ENCODE data around the gene MAP2K5.

The MAP2K5 gene

DNA sequence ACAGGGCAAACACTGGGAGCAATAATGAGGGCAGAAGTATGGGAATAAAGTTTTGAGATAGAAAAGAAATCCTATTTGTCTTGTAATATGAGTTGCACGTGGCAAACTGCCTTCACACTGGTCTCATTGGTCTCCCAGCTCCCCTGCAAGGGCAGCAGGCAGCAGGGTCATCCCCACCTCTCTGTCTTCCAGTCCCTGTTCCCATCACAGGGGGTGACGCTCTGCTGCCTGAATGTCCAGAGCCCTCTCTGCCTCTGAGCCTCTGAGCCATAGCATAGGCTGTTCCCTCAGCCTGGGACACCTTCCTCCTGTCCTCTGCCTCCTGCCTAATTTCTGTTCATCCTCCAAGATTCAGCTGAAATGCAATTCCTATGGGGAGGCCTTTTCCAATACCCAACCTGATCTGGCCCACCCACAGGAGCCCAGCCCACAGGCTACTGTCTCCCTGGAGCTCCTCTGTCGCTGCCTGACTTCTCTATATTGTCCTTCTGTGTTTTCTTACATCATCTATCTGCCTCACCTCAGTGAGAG lies 270.7 kb downstream of the MAP2K5 start:
- DNase-seq: no peak

DNA sequence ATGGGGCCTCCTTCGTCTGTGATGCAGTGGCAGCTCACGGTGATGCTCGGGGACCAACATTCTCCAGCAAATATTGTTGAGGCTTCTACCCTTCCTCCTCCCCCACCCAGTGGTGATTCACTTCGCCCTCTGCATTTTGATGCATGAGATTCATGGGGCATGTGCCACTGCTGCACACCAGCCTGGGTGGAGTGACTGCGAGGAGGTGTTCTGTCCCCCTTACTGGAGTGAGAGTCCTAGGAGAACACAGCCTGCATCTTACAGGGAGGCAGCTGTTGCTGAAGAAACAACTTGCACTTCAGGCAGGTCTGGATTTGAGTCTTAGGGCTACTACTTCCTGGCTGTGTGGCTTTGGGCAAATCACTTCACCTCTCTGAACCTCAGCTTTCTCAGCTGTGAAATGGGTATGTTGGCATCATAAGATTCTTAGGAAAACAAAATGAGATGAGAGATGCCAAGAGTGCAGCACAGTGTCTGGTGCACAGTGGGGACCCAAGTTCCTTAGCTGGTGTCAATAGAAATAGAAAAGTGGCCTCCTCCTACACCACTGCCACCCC lies 272.6 kb downstream of the MAP2K5 start:
- DNase-seq: no peak

DNA sequence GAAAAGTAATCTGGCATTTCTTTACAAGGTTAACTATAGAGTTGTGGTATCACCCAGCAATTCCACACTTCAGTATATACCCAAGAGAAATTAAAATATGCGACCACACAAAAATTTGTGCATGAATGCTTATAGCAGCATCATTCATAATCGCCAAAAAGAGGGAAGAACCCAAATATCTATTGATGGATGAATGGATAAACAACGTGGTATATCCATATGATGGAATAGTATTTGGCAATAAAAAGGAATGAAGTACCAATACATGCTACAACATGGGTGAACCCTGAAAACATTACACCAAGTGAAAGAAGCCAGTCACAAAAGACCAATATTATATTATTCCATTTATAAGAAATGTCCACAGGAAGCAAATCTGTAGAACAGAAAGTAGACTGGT lies 274.2 kb downstream of the MAP2K5 start:
- DNase-seq: no peak

DNA sequence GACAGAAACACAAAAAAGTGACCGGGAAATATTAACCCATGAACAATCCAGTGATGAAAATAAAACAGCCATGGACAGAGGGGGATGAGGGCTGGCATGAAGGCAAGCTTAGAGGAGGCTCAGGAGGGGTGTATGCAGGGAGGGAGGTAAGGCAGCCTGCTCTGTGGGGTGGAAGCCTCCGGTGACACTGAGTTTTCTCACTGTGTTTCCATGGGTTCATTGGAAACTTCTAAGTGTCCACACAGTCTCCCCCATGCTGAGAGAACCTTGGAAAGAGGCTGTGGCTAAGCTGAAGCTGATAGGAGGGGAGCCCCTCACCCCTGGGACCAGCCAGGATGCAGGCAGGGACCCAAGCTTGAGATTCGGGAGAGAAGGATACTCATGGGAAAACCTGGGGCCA lies 276.0 kb downstream of the MAP2K5 start:
- DNase-seq: no peak

DNA sequence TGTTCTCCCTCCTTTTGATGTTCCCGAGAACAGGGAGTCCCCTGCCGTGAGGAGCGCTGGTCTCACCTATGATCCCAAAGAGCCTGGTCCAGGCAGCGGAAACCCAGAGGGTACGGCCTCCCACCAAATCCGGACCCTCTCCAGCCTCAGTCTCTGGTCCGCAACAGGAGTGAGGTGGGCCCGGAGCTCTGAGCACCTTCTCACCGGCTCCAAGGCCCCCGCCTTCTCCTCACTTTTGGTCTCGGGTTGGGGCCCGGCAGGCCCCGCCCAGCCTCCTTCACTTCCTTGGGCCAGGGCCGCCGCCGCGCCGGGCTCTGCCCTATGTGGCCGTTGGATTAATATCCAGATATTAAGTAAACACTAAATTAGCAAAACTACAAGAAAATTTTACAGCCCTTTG lies 277.1 kb downstream of the MAP2K5 start:
- DNase-seq: no peak

DNA sequence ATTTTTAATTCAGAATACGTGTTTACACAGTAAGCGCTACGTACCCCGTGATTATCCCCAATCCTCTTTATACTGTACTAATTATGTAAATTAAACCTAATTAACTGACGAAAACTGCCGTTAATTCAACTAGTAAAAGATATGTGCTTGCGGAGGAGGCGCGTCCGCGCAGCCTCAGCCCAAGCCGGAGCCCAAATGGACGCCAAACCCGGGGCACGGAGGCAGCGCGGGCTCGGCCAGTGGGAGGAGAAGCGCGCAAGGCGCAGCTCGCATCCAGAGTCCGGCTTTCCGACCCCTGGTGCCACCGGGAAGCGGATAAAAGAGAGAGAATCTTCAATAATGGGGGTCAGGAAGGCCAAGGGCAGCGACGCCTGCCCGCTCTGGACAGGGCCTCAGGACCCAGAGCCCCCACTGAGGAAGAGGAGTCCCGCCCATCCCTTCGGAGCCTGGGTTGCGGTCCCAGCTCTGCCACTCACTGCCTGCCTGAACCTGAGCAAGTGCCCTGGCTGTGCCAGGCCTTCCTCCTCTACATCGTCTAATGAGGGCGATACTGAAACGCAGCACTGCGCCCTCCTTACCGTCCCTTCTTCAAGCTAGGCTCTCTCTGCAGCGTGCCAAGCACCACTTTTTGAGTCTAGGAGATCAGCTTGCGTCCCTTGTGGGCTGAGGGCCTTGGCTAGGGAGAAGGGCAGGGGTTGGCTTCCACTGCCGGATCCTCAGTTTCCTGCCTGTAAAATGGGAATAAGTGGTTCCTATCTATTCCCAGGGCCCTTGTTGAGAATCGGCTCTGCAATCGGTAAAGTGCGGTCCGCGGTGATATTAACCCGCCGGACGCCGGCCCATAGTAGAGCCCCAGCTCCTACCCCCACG lies 277.9 kb downstream of the MAP2K5 start:
- DNase-seq: no peak

DNA sequence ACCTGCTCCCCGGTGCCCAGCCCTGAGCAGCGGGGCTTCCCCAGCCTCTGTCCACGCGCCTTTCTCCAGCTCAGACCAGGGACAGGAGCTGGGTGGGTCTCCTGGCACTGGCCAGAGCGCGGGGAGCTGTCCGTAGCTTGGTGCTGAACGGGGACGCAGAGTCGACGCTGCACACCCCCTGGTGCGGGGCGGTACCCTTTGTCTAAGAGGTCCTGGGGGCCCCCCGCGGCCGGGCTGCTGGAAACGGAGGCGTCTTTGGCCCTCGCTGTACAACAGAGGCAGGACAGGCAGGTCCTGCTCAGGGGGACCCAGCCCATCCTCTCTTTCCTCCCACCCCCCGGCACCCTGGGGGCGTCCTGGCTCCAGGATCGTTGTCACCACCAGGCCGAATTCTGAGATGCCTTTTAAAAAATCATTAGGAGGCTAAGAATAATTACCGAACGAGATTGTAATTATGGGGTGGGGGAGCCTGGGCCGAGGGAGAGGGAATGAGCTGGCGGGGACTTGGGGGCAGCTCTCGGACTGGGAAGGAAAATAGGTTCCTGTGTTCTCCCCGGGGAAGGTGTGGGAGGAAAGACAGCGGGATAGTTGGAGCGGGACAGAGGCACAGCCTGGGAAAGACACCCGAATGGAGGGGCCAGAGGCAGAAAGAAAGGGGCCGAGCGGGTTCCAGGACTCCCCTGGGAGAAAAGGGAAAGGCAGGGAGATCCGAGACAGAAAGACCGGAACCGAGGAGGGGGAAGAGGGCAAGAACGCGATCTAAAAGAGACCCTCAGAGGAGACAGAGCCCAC lies 278.7 kb downstream of the MAP2K5 start:
- no peak for DNase-seq

DNA sequence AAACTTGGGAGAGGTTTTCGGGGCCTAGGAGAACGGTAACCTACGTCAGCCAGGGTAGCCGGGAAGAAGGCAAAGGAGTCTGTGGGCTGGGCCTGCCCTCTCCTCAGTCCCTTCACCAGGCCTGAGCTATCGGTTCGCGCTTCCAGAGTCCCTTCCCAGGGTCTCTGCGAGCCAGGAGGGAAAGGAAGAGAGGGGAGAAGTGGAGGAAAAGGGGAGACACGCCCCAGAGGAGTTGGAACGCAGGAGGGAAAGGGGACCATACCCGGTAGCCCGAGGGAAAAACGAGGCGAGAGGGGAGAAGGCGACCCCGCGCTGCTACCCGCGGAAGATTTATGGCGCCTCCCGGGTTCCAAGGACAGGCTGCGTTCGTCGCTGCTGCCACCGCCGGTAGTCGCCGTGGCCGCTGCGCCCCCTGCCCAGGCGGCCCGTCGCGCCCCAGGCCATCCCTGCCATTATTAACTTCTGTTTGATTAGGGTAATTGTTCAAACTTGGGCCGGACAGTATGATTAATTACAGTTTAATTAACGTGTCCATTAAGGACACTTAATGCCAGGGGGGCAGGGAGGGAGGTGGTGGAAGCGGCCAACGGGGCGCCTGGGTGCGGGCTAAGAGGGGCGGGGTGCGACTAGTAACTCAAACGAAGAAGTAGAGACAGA lies 279.4 kb downstream of the MAP2K5 start:
- DNase-seq: no peak

DNA sequence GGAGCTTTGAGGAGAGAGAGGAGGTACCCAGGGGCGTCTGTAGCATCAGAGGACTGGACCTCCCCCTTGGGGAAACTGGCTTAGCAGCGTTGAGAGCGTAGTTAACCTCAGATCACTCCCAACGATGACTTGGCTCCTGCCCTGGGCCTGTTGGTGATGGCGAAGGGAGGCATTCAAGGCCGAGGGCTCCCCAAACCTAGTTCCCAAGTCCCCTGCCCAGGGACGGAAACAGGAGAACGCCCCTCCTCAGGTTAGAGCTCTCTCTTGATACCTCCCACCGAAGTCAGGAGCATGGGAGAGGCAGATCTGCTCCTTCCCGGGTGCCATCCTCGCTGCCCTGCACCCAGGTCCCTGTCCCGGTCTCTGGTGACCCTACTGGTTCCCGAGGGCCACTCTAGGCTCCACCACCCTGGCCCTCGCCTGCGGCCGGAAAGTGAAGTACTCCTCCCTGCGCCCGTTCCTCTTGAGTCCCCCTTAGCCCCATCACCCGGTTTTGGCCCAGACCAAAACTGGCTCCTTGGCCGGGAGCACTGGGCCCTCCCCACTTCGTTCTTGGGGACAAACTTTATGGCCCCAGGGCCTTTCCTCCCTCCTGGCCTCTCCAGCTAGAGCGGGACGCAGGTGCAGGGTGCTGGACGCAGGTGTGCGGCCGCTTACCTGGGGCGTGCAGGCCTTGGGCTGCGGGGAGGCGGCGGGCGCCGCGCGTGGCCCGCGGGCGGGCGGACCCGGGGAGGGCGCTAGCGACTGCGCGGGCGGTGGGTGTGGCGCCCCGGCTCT lies 280.2 kb downstream of the MAP2K5 start:
- no peak for DNase-seq

DNA sequence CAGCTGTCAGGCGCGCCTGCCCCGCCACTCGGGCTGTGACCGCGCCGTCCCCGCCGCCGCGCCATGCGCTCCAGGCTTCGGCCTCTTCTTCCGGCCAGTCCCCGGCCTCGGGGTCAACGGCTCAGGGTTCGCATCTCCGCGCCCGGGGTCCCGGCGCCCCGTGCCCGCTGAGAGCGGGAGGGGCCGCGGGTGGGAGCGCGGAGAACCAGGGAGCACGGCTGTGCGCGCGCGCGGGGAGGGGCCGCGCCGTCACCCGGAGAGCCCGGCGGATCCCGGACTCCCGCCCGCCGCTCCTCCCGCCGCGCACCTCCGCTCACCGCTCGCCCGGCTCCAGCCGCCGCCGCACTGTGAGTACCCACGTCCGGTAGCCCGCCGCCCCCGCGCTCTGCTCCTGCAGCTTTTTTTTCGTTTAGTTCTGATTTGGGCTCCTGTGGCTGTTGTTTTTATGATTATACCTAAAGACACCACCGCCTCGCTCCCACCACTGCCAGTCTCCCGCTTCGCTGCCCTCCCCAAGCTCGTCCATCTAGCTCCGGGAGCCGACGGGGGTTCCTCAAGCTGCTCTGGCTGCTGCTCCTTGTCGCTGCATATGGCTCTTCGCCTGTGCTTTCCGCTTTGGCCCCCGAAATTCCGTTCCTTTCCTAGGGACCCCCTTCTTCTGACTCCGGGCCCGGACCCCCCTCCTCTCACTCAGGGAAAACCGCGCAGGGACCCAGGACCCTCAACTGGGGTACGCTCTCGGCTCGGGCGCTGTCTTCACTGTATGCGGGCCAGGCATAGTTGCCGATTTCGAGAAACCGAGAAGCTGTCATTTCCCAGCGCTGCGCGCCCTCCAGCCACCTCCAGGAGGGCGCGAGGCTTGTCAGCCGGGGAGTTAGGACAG lies 281.1 kb downstream of the MAP2K5 start:
- DNase-seq: no peak

DNA sequence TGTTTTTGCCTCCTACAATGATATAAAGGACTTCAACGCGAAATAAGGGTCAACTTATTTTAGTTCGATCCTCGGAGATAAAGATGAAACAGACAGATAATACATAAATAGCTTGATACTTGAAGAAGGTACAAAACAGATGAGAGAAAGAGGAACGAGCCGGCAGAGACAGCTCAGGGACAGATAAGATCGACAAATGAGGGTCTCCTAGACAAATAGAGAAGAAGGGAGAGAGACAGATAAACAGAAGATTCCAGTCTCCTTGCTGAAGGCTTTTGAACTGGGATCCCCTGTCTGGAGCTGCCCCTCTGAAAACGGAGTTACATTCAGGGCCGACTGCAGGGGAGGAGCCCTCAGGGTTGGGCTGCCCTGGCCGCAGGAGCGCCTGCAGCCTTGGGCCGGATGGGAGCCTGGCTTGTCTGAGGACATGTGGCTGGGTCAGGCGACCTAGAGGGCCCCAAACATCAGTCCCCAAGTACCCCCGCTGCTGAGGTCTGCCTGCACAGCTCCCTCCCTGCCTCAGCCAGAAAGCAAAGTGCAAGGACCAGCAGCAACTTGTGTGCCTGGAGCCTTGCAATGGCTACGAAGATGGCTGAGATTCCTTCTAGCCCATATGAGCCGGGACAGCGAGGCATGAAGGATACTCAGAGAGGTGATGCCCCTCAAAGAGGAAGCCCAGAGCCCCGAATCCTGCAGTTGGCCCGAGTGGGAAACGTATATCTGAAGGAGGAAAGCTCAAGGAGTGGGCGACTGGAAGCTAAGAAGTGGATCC lies 281.9 kb downstream of the MAP2K5 start:
- DNase-seq: no peak

DNA sequence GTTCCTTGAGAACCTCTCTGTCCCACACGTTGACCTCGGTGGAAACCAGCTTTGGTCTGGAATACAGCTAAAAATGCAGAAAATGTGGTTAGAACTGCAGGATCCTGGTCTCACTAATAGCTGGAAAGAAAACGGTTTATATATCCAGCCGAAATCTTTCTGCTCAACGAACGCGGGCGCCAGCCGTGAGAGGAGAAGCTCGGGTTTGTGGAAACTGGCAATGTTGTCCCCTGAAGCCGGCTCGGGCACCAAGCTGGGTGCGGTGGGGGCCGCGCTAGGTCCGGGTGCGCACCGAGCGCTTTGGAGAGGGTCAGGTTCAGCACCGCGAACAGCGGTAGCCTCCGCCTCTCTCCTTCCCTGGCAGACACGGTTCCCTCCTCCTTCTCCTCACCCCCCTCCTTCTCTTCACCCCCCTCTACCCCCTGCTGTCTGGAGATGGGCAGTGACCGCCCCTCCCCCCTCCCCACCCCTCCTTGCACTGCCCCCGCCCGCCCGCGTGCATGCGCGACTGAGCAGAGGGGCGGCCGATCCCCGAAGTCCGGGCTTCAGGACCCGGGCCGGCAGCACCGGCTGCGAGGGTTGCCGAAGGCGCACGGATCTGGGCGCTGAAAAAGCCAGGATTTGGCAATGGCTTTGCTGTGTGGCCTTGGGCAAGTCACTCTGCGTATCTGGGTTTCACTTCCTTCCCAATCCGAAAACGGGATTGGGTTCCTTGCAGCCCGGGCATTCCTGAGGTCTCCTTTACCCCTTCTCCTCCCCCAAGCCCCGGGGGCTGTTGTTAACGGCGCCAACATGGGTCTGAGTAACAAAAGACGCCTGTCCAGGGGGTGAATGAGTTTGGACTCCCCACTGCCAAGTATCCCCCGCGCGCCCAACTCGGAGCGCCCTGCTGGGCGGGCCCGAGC lies 282.7 kb downstream of the MAP2K5 start, which contains the start of gene SKOR1:
Gene SKOR1 (plus strand): TSS at position 534 of the 905 bp plus-strand sequence. CDS start 94 bp downstream, at position 628.
- no peak for DNase-seq

DNA sequence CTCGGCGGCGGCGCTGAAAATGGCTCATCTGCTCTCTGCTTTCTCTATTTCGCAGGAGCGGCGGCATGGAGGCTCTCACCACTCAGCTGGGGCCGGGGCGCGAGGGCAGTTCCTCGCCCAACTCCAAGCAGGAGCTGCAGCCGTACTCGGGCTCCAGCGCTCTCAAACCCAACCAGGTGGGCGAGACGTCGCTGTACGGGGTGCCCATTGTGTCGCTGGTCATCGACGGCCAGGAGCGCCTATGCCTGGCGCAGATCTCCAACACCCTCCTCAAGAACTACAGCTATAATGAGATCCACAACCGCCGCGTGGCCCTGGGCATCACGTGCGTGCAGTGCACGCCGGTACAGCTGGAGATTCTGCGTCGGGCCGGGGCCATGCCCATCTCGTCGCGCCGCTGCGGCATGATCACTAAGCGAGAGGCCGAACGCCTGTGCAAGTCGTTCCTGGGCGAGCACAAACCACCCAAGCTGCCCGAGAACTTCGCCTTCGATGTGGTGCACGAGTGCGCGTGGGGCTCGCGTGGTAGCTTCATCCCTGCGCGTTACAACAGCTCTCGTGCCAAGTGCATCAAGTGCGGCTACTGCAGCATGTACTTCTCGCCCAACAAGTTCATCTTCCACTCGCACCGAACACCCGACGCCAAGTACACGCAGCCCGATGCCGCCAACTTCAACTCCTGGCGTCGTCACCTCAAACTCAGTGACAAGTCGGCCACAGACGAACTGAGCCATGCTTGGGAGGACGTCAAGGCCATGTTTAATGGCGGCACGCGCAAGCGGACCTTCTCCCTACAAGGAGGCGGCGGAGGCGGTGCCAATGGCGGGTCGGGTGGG lies 283.6 kb downstream of the MAP2K5 start:
- DNase-seq: no peak

DNA sequence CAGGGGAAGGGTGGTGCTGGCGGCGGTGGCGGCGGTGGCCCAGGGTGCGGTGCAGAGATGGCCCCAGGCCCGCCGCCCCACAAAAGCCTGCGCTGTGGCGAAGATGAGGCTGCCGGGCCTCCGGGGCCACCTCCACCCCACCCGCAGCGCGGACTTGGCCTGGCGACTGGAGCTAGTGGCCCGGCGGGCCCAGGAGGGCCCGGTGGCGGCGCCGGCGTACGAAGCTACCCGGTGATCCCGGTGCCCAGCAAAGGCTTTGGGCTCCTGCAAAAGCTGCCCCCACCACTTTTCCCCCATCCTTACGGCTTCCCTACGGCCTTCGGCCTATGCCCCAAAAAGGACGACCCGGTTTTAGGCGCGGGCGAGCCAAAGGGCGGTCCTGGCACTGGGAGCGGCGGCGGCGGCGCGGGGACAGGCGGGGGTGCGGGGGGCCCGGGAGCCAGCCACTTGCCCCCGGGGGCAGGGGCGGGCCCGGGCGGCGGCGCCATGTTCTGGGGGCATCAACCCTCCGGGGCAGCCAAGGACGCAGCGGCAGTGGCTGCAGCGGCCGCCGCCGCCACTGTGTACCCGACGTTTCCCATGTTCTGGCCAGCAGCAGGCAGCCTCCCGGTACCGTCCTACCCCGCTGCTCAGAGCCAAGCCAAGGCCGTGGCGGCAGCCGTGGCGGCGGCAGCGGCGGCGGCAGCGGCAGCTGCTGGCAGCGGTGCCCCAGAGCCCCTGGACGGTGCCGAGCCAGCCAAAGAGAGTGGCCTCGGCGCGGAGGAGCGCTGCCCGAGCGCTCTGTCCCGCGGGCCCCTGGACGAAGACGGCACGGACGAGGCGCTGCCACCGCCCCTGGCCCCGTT lies 284.4 kb downstream of the MAP2K5 start:
- DNase-seq: no peak

DNA sequence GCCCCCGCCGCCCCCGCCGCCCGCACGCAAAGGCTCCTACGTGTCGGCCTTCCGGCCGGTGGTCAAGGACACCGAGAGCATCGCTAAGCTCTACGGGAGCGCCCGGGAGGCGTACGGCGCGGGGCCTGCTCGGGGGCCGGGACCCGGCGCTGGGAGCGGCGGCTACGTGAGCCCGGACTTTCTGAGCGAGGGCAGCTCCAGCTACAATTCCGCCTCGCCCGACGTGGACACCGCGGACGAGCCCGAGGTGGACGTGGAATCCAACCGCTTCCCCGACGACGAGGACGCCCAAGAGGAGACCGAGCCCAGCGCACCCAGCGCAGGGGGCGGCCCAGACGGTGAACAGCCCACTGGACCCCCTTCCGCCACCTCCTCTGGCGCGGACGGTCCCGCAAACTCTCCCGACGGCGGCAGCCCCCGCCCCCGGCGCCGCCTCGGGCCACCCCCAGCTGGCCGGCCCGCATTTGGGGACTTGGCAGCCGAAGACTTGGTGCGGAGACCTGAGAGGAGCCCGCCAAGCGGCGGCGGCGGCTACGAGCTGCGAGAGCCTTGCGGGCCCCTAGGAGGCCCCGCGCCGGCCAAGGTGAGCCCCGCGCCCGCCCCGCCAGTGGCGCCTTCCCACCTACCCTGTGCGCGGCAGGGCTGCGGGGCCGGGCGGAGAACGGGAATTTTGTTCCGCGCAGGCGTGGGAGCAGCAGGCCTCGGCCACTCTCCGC lies 285.2 kb downstream of the MAP2K5 start:
- no peak for DNase-seq

DNA sequence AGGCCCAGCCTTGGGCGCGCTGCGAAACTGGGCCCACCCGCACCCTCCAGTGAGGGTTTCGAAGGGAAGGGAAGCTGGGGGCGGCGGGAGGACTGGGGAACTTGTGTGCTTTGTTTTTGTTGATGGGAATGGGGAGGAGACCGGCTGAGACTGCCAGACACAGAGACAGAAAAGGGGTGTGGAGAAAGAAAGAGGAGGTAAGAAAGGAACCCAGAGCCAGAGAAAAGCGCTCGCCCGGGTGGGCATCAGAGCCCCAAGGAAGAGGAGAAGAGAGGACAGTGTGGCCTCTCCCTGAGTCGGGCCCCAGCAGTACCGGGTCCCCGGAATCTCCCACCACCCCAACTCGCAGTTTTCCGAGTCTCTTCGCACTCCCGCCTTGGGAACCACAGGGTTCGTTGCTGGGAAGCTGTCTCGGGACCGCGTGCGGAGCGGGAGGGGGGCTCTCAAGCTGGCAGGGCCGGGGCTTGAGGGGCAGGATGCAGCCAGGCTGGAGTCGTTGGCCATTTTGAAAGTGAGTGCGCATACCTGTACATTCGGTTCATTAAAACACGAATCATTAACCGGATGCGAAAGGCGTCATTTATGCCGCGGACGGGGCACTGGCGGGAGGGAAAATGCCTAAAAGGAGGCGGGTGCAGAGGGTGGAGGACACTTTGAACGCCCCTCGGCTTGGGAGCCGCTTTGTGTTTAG lies 285.9 kb downstream of the MAP2K5 start:
- DNase-seq: no peak
